Astrocyte of the spinal cord (primary cell): Measurements from ENCODE around the gene NEU2.
"Not testable (repeated sequence)": the region's sequence is repeated elsewhere in the genome, so short reads cannot be mapped to it uniquely, and the experiment has no call there.

Experiments used
- DNase-seq: peaks from one replicate; pipeline ENCODE4 v3.0.0; 2011; ENCODE audit warnings: low read depth, low spot score
- H3K4me3 ChIP-seq: 2 replicates; pipeline ENCODE4 v1.5.1; 2011; ENCODE audit warnings: low read depth, mild to moderate bottlenecking, low read length, moderate library complexity
- in situ Hi-C: cut with HindIII; loops from 2 replicates; pipeline ENCODE4 v1.10.0; 2017; ENCODE audit warnings: low sequenced_read_pairs
- TF ChIP-seq, protein P1 (sequence below): IDR thresholded peaks from 2 replicates; pipeline ENCODE4 v1.5.1; 2012; ENCODE audit warnings: low read depth, mild to moderate bottlenecking, low read length, inconsistent platforms

NEU2 gene

DNA sequence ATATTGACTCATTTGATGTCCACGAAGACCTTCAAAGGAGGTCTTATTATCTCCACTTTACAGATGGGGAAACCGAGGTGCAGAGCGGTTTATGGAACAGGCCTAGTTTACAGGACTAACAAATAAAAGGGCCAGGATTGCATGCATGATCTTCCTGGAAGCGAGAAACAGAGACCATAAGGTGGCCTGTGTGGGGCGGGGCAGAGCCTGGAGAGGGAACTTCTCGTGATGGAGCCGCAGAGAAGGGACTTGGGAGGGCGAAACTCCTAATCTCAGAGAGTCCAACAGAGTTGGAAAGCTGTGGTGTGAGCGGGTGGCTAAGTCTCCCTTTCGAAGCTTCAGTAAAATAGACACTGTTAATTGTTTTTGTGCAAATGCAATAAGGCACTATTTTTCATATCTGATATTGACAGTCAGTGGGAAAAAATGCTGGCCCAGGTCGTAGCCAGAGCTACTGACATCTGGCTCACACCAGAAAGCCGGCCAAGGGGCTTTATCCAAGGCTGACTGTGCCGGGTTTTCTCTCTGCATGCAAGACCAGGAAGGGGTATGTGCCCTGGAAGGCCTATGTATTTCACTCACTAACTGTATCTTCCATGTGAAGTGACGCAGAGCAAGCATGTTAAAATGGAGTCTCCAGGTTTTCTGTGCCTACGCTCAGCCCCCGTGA lies 32.2 kb downstream of the NEU2 start:
- TF ChIP-seq, protein P1, sequence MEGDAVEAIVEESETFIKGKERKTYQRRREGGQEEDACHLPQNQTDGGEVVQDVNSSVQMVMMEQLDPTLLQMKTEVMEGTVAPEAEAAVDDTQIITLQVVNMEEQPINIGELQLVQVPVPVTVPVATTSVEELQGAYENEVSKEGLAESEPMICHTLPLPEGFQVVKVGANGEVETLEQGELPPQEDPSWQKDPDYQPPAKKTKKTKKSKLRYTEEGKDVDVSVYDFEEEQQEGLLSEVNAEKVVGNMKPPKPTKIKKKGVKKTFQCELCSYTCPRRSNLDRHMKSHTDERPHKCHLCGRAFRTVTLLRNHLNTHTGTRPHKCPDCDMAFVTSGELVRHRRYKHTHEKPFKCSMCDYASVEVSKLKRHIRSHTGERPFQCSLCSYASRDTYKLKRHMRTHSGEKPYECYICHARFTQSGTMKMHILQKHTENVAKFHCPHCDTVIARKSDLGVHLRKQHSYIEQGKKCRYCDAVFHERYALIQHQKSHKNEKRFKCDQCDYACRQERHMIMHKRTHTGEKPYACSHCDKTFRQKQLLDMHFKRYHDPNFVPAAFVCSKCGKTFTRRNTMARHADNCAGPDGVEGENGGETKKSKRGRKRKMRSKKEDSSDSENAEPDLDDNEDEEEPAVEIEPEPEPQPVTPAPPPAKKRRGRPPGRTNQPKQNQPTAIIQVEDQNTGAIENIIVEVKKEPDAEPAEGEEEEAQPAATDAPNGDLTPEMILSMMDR = no peak
- no peak overlapping the region for H3K4me3 ChIP-seq
- DNase-seq = no peak
- in situ Hi-C loops = no loop called here

DNA sequence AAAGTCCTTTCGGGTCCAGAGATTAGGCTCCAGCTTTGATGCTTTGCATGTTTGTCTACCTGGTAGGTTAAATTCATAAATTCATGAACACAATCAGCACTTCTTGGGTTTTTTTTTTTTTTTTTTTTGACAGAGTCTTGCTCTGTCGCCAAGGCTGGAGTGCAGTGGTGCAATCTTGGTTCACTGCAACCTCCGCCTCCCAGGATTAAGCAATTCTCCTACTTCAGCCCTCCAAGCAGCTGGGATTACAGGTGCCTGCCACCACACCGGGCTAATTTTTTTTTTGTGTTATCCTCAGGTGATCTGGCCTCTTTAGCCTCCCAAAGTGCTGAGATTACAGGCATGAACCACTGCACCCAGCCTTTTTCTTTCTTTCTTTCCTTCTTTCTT lies 32.7 kb downstream of the NEU2 start:
- in situ Hi-C loops, DNase-seq, H3K4me3 ChIP-seq: not testable (repeated sequence)

DNA sequence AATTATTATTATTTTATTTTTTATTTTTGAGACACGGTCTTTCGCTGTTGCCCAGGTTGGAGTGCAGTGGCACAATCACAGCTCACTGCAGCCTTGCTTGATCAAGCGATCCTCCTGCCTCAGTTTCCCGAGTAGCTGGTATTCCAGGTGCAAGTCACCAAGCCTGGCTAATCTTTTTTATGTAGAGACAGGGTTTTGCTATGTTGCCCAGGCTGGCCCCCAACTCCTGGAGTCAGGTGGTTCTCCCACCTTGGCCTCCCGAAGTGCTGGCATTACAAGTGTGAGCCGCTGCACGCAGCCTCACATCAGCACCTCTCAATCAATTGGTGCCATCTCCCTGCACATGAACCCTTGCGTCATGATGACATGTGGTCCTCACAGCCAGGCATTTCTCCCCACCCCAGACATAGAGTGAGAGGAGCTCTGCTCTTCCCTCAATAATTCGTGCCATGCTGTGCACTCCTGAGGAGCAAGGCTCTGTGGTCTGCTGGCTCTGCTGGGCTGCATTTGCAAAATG lies 33.5 kb downstream of the NEU2 start:
- TF ChIP-seq, protein P1 = no peak
- no peak for DNase-seq
- in situ Hi-C loops = no loop called here
- H3K4me3 ChIP-seq = no peak overlapping the region

DNA sequence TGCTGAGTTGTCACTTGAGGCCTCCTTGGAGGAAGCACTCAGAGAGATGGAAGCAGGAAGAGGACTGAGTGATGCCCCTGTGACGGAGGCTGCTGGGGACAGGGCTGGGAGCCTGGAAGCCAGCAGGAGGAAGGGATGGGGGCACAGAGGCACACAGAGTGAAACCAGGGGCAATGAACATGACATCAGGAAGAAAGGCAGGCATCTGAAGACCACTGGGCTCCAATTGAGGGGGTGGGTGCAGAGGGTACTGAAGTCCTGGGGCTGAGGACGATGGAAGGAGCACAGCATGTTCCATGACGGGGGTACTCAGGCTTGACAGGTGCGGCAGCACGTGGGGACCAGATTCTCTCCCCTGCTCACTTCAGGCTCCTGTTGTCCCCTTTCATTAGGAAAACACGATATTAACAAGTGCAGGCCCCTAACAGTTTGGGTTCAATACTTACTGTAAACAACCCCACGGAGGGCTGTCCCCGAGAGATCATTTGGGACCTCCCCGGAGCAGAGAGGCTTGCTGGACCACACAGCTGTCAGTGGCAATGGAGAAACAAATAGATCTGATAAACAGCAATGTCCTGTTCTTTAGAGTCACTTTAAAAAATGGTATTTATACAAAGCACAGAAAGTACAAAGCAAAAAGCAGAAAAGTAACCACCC lies 36.4 kb downstream of the NEU2 start:
- in situ Hi-C loops = no loop called here
- no peak overlapping the region for H3K4me3 ChIP-seq
- DNase-seq = no peak
- TF ChIP-seq, protein P1 = no peak

DNA sequence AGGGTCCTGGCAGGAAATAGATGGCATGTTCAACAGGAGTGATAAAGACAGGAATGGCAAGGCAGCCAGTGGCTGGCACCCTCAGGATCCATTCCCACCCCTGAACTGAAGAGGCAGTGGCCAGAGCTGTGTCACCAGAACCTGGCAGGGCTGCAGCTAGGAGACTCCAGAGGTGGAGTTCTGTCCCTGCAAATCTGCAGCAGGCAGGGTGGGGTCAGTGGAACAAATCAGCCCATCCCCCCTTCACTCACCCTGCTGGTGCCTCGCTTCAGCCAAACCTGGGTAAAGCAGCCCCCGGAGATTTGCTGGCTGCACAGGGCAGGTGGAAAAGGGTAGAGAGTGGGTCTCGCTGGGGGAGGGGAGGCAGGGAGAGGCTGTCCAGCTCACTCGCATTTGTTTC lies 40.4 kb downstream of the NEU2 start:
- no peak overlapping the region for H3K4me3 ChIP-seq
- TF ChIP-seq, protein P1 = no peak
- in situ Hi-C loops = no loop called here
- no peak for DNase-seq

DNA sequence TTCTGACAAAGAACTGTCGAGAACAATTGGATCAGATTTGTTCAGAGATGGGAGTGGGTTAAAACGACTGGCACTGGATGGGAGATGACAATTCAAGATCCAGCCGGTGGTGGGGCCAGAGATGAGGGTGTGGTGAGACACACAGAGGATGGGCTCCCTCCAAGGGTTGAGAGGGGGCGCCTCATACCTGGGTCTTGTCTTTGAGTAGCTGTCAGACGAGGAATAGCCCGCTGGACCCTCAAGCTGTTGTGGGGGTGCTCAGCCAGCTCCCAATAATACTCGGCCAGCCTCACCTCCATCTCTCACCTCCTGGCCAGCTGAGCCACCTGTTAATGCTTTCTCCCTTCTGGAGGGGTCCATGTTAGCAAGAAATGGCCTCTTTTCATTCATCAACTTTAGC lies 41.6 kb downstream of the NEU2 start:
- in situ Hi-C loops = no loop called here
- DNase-seq = no peak
- no peak overlapping the region for H3K4me3 ChIP-seq
- TF ChIP-seq, protein P1 = no peak
